ENCODE data around the gene UBE2E3.

DNA sequence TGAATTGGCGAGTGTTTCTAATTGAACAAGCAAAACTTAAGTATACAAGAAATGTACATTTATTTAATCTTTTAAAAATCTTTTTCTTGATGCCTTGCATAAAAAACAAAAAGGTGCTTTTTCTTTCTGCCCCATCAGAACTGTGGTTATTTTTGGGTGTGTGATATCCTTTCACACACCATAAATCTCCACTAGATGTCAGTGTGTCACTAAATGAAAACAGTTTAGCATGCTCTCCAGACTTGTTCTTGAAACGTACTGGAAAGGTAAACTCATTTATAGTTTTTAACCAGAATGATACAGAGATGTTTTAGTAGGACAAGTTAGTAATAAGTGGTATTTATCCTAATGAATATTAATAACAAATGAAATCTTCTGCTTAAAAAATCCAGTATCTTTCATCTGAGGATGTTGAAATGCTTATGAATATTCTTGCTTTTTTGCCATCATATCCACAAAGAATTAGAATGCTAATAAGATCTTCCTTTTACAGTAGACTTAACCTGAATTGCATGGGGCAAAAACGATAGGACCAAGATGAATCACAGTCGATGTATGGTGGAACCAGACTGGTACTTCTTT is 96.8 kb downstream of the UBE2E3 start:
- TF ChIP-seq POLR2A (IDR thresholded peaks at IDR 0.05) (no peak), CTCF (IDR thresholded peaks at IDR 0.05 in 4 of 5, conservative IDR thresholded peaks at IDR 0.05 in 1 of 5) (peak in 4 of 5 experiments; percentile 28 to 60 (median 46))

All from gastrocnemius medialis (tissue), 4 donors.